ENCODE data around the gene SNRPF. TPM values are rescaled to one million over a fixed set of nuclear protein-coding genes. Genes with fewer than 3 reads are reported as not detected.

SNRPF gene
- total and polyA plus RNA-seq, 11 donors: 2.5 to 48.6 (median 11.9) TPM

- Histone ChIP-seq H3K4me3 (no peak overlapping the region), H3K27ac (no peak overlapping the region), H3K9me3 (peaks cover 0 to 6% (median 0%) of the 10 kb centered on the region in 12 donors), H3K36me3 (no peaks in the 10 kb centered on the region), H3K4me1 (no peaks in the 10 kb centered on the region), H3K27me3 (no peaks in the 10 kb centered on the region)
- 88 to 95% (median 94%) methylated on average over 3 of the region's 3 CpGs for WGBS, 4 donors
- intact Hi-C loops (cut with DNase I): no loop called here
- ATAC-seq (no peak), DNase-seq (no peak)
- TF ChIP-seq POLR2A (IDR thresholded peaks at IDR 0.05) (no peak), CTCF (IDR thresholded peaks at IDR 0.05) (no peak)
Measured at GRCh38 chr12:95909871-95910270, 51.1 kb downstream of the SNRPF start.

Other genes with a start within 250 kb of the SNRPF start
- 100 to 1,000 TPM in 1 of 9 donors, 10 to 100 TPM in 8; 58.4 to 116 (median 71.5) TPM for gene NTN4, start 68.2 kb upstream of the SNRPF start, total RNA-seq
- 10 to 100 TPM; 23.9 to 27.8 TPM for gene NTN4, start 68.2 kb upstream of the SNRPF start, polyA plus RNA-seq
- under 1 TPM in 2 of 9 donors, not detected in 7; 0.08 to 0.20 TPM for gene CCDC38, start 83.7 kb downstream of the SNRPF start, total RNA-seq
- gene CCDC38, start 83.7 kb downstream of the SNRPF start, polyA plus RNA-seq: under 1 TPM in 1 of 2 donors, not detected in 1; 0.03 TPM
- gene AMDHD1, start 84.4 kb downstream of the SNRPF start, total RNA-seq: 1 to 10 TPM in 1 of 9 donors, under 1 TPM in 8; 0.20 to 1.1 (median 0.55) TPM
- under 1 TPM; 0.39 to 0.72 TPM for gene AMDHD1, start 84.4 kb downstream of the SNRPF start, polyA plus RNA-seq
- gene HAL, start 137.4 kb downstream of the SNRPF start, total RNA-seq: under 1 TPM in 4 of 9 donors, not detected in 5; 0.10 to 0.79 (median 0.31) TPM
- under 1 TPM; 0.04 to 0.07 TPM for gene HAL, start 137.4 kb downstream of the SNRPF start, polyA plus RNA-seq
- 10 to 100 TPM; 32.8 to 72.0 (median 42.6) TPM for gene LTA4H, start 176.6 kb downstream of the SNRPF start, total RNA-seq
- 10 to 100 TPM; 23.3 to 31.3 TPM for gene LTA4H, start 176.6 kb downstream of the SNRPF start, polyA plus RNA-seq